Measurements from ENCODE around the gene CHD9NB. TPM values are rescaled to one million over a fixed set of nuclear protein-coding genes. Genes with fewer than 3 reads are reported as not detected.

The CHD9NB gene
- total RNA-seq, 2 donors from 2014 or later, result 3.1 to 12.5 TPM

GRCh38 chr16:53069772-53070171 is 17.1 kb upstream of the CHD9NB start:
- Histone ChIP-seq H3K4me1 (peaks cover 3% of the 10 kb centered on the region), H3K27me3 (no peaks in the 10 kb centered on the region), H3K4me3 (no peak overlapping the region), H3K9me3 (no peaks in the 10 kb centered on the region), H3K36me3 (replicated peaks in 1 of 2; ENCODE audit: insufficient read depth in 1 of 2, low read depth in 2 of 2) (no peaks in the 10 kb centered on the region), H3K27ac (no peak overlapping the region)
- intact Hi-C loops (cut with DNase I), result no loop called here
- 73 to 75% methylated on average over 2 of the region's 2 CpGs for WGBS, 2 donors
- no peak for DNase-seq
- ATAC-seq, result no peak
- TF ChIP-seq CTCF (IDR thresholded peaks at IDR 0.05) (no peak), POLR2A (IDR thresholded peaks at IDR 0.05) (no peak)

DNA sequence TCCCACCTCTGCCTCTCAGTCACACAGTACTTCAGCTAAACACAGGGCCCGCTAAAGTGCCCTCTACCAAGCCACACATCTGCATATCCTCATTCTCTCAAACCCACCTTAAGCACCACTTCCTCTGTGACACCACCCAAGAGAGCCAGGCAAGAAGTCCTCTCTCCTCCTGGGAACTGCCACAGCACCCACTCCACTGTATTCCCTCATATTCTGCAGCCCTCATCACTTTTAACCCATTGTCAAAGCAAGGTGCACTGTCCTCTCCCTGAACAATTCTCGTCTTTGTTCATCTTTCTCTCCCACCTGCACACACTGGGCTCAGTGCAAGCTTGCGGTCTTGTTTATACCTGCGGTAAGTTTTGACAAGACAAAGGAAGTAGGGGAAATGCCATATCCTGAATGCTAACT is 15.7 kb upstream of the CHD9NB start:
- Histone ChIP-seq H3K9me3 (no peaks in the 10 kb centered on the region), H3K4me3 (no peak overlapping the region), H3K27me3 (no peaks in the 10 kb centered on the region), H3K4me1 (peaks cover 3% of the 10 kb centered on the region), H3K36me3 (replicated peaks in 1 of 2; ENCODE audit: insufficient read depth in 1 of 2, low read depth in 2 of 2) (no peaks in the 10 kb centered on the region), H3K27ac (no peak overlapping the region)
- 85 to 86% methylated on average over 4 of the region's 4 CpGs for WGBS, 2 donors
- TF ChIP-seq POLR2A (IDR thresholded peaks at IDR 0.05), result no peak
- TF ChIP-seq CTCF (IDR thresholded peaks at IDR 0.05), result no peak
- intact Hi-C loops (cut with DNase I), result no loop called here
- no peak for ATAC-seq
- DNase-seq, result no peak

GRCh38 chr16:53067675-53068074 is 15.0 kb upstream of the CHD9NB start:
- no peak for ATAC-seq
- Histone ChIP-seq H3K36me3 (replicated peaks in 1 of 2; ENCODE audit: insufficient read depth in 1 of 2, low read depth in 2 of 2) (no peaks in the 10 kb centered on the region), H3K27me3 (no peaks in the 10 kb centered on the region), H3K4me1 (peaks cover 3% of the 10 kb centered on the region), H3K9me3 (no peaks in the 10 kb centered on the region), H3K4me3 (no peak overlapping the region), H3K27ac (no peak overlapping the region)
- no peak for TF ChIP-seq CTCF (IDR thresholded peaks at IDR 0.05)
- TF ChIP-seq POLR2A (IDR thresholded peaks at IDR 0.05), result no peak
- WGBS, 2 donors, result 74 to 81% methylated on average over 2 of the region's 2 CpGs
- DNase-seq, result no peak
- intact Hi-C loops (cut with DNase I), result no loop called here

GRCh38 chr16:53065461-53066061 is 12.9 kb upstream of the CHD9NB start:
- Histone ChIP-seq H3K27me3 (no peaks in the 10 kb centered on the region), H3K27ac (peak overlapping the region in 1 of 4 donors; percentile 1), H3K9me3 (no peaks in the 10 kb centered on the region), H3K4me1 (no peaks in the 10 kb centered on the region), H3K36me3 (replicated peaks in 1 of 2; ENCODE audit: insufficient read depth in 1 of 2, low read depth in 2 of 2) (no peaks in the 10 kb centered on the region), H3K4me3 (no peak overlapping the region)
- 72 to 73% methylated on average over 6 of the region's 6 CpGs for WGBS, 2 donors
- no peak for DNase-seq
- TF ChIP-seq CTCF (IDR thresholded peaks at IDR 0.05) (no peak), POLR2A (IDR thresholded peaks at IDR 0.05) (no peak)
- intact Hi-C loops (cut with DNase I), result no loop called here
- ATAC-seq, result peak; percentile 4

DNA sequence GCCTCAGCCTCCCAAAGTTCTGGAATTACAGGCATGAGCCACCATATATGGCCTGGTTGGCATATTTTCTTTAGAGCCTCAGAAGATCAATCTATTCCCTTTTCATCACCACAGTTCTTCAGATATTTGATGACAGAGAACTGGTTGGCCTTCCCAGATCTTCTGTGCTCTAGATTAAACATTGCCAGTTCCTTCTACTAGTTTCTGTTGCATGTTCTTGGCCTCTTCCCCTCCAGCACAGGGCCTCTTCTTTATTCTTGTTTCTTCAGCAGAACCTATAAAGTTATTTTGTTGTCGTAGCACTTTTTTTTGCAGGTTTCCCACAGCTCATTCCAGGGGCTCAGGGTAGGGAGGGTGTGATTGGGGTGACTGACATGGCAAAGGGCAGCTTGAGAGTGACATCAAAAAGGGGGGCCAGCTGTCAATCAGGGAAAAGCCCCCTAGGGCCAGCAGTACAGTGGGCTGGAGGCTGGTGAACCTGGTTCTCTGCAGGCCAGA is 11.4 kb upstream of the CHD9NB start:
- no peaks in the 10 kb centered on the region for H3K36me3 ChIP-seq (replicated peaks in 1 of 2; ENCODE audit: insufficient read depth in 1 of 2, low read depth in 2 of 2)
- no peaks in the 10 kb centered on the region for H3K9me3 ChIP-seq
- H3K27ac ChIP-seq, result no peak overlapping the region
- ATAC-seq (no peak), DNase-seq (no peak)
- intact Hi-C loops (cut with DNase I), result no loop called here
- H3K4me1 ChIP-seq, result no peaks in the 10 kb centered on the region
- TF ChIP-seq CTCF (IDR thresholded peaks at IDR 0.05) (no peak), POLR2A (IDR thresholded peaks at IDR 0.05) (no peak)
- H3K27me3 ChIP-seq, result no peaks in the 10 kb centered on the region
- 80 to 83% methylated on average over 1 of the region's 1 CpG for WGBS, 2 donors
- no peak overlapping the region for H3K4me3 ChIP-seq

Data from body of pancreas (tissue), 4 donors.